Stomach (tissue), 4 donors: Measurements from ENCODE around the gene PAX2.

ENCODE experiments used
- EP300 ChIP-seq: sonication (generic); formaldehyde crosslinking; IDR thresholded peaks from one replicate; pipeline ENCODE4 v1.6.1; 2017; ENCODE audit warnings: antibody characterized with exemption
- POLR2AphosphoS5 ChIP-seq, 3 donors: sonication (generic); formaldehyde crosslinking; IDR thresholded peaks; one replicate each; pipeline ENCODE4 v1.6.1; 2016; ENCODE audit warnings: antibody characterized with exemption in 3 of 3
- TF ChIP-seq, protein P1 (sequence below), 7 experiments: fragments of 450-650 bp in 4 of 7; fragments of 200-600 bp in 3 of 7; sonication (generic) in 3 of 7; IDR thresholded peaks; one replicate each; pipeline ENCODE4 v1.5.1; 2016 to 2019; ENCODE audit warnings: antibody characterized with exemption in 7 of 7, control low read depth in 2 of 7, mild to moderate bottlenecking in 1 of 7

GRCh38 chr10:100793055-100793454, 47.7 kb downstream of the PAX2 start:
- TF ChIP-seq, protein P1, sequence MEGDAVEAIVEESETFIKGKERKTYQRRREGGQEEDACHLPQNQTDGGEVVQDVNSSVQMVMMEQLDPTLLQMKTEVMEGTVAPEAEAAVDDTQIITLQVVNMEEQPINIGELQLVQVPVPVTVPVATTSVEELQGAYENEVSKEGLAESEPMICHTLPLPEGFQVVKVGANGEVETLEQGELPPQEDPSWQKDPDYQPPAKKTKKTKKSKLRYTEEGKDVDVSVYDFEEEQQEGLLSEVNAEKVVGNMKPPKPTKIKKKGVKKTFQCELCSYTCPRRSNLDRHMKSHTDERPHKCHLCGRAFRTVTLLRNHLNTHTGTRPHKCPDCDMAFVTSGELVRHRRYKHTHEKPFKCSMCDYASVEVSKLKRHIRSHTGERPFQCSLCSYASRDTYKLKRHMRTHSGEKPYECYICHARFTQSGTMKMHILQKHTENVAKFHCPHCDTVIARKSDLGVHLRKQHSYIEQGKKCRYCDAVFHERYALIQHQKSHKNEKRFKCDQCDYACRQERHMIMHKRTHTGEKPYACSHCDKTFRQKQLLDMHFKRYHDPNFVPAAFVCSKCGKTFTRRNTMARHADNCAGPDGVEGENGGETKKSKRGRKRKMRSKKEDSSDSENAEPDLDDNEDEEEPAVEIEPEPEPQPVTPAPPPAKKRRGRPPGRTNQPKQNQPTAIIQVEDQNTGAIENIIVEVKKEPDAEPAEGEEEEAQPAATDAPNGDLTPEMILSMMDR (IDR thresholded peaks at IDR 0.05) = no peak
- TF ChIP-seq EP300 (no peak), POLR2AphosphoS5 (IDR thresholded peaks at IDR 0.05) (no peak)
